Activated CD8-positive, alpha-beta memory T cell treated with anti-CD3 and anti-CD28 coated beads for 4 hours (primary cell): ENCODE measurements around the gene ZBP1.

Experiments used
- DNase-seq, 2 donors: peaks; one replicate each; pipeline ENCODE4 v3.0.0-alpha.2; 2020; ENCODE audit warnings: low read depth in 2 of 2

The ZBP1 gene

DNA sequence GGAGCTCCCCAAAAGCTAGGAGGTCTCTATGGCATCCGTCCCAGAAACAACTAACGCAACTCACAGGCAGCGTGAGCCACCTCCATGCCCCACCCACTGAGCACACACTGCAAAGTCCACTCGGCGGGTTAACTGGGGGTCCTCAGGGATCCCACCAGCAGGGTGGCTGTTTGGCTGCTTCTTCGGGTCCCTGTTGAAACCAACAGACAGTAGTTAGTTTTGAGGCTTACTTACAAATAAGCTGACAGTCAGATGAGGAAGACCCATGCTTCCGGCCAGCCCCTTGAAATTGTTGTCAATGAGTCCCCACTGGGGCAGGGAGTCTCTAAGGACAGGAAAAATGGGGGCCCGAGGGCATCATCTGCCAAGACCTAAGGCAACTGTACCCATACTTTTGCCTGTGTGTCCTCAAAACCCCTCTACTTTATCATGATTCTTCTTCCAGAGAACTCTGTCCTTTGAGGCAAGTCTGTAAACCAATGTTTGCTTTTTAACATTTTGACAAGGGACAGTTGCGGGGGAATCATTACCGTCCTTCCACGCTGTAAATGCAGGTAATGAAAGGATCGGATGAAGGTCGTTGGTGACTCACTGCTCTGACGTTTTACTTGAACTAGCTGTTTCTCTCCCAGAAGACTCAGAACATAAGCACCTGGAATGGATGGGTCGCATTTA lies 61.5 kb downstream of the ZBP1 start:
- no peak for DNase-seq

DNA sequence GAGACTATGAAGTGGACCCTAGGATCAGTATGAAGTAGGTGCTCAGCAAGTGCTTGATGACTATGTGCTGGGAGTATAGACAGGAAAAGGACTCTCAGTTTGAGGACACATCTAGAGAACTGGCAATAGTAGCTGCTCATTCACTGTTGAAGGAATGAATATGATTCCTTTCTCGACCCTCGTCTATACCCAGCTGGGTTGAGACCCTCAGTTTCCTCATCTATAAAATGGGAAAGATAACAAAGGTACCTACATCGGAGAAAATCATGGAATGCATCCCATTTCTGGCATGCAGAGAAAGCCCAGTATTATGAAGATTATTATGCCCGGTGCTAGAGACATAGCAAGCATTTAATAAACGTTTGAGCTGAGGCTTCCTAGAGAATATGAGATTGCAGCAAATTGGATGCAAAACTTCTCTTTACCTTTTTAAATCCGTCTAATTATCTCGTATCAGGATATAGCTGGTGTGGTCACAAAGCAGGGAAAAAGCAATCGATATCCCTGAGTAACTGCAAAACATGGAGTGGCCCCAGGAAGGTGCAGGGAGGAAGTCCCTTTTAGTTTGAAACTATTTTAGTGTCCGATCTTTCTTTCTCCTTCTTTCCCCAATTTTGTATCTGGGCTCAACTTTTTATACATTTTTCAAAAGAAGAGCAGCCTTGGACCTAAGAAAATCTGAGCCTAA lies 62.2 kb downstream of the ZBP1 start:
- no peak for DNase-seq

DNA sequence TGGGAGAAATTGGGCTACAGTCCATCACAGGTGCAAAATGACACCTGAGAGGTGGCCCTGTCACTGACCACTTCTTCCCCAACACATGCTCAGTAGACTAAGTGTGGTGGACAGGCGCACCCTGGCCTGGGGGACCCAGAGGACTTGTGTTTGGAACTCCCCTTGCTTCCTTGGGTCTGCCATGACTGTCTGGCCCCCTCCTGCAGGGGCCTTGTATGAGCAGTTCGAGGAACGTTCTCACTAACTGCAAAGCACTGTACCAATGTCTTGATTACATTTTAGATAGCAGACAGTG lies 63.3 kb downstream of the ZBP1 start:
- no peak for DNase-seq

GRCh38 chr20:57555457-57556184 lies 64.6 kb downstream of the ZBP1 start:
- no peak for DNase-seq
